GM19397 (cell line): Measurements from ENCODE around the gene AFM.

ENCODE experiments used
- ATAC-seq: cut with Tn5 transposase; IDR thresholded peaks from one replicate; pipeline ENCODE4 v1.9.1; 2021; ENCODE audit warnings: mild to moderate bottlenecking, moderate library complexity; ENCODE audit not compliant: unreplicated experiment

AFM gene

GRCh38 chr4:73448448-73449203 is 32.9 kb upstream of the AFM start:
- ATAC-seq: no peak

DNA sequence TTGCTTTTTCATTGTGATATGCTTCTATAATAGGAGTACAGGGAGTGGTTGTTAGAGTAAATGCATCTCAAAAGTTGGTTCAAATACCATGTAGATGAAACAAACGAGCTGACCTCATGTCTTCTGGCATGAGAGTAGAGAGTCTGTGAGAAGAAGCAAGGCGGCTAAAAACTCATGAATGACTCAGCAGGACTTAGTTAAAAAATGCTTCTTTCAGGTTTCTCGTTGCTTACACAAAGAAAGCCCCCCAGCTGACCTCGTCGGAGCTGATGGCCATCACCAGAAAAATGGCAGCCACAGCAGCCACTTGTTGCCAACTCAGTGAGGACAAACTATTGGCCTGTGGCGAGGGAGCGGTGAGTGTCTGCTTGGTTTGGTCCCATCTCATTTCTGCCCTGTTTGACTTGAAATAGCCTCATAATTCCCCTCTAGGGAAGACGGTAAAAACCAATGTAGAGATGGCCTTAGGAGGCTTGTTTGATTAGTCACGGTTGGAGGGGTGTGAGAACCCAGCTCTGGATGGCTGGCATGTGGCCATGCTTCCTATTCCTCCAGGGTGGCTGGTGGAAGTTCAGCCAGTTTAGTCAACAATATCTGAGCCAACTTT is 31.0 kb upstream of the AFM start:
- ATAC-seq: no peak

DNA sequence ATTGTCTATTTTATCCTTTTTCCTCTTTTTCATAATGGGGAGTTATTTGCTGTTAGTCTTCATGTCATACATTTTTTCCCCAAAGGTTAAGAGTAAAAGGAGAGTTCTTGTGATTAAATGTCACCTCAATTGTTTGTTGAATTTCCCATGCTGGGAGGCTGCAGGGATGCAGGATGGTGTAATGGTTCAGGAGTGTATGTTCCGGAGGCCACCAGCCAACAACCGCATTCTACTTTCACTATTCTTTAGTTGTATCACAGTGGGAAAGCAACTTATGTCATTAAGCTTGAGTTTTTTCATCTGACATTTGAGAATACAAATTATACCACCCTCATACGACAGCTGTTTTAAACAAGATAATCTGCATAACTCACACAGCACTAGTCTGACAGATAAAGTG is 30.1 kb upstream of the AFM start:
- ATAC-seq: no peak

GRCh38 chr4:73451981-73452747 is 29.4 kb upstream of the AFM start:
- no peak for ATAC-seq

- ATAC-seq: no peak
Observed at GRCh38 chr4:73452953-73453700, 28.4 kb upstream of the AFM start.

GRCh38 chr4:73453701-73454005 is 27.9 kb upstream of the AFM start:
- ATAC-seq: no peak

GRCh38 chr4:73454920-73455319 is 26.6 kb upstream of the AFM start:
- no peak for ATAC-seq

DNA sequence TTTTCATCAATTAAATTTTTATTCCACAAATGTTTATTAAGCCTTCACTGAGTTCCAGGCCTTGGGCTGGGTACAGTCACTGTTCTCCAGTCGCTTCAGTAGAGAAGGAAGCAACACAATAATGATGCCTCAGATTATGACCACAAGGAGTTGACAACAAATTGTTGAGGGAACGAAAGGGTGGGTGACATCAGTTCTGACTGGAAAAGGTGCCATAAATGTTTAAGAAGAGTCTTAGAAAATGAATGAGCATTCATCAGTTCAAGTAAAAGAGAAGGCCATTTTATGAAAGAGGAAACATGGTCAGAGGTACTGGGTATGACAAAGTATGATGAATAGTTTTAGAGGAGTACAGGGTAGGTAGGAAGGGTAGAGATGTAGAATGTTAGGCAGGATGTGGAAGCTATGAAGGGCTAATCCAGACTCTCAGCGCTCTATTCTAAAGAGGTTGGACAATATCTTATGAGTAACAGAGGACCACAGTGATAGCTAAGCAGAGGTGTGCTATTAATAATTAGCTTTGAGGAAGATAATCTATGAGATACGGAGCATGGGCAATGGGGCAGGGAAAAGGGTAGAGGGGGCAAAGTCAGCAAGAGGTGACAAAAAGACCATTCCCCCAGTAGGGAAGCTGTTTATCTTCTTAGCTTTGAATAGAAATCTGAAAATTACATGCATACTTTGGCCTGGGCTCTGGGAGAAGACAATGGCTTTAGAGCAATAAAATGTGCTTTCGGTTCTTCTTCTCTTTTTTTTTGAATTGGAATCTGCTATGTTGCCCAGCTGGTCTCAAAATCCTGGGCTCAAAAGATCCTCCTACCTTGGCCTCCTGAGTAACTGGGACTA is 25.1 kb upstream of the AFM start:
- ATAC-seq: no peak

- no peak for ATAC-seq
Observed at GRCh38 chr4:73458184-73459047, 23.1 kb upstream of the AFM start.

DNA sequence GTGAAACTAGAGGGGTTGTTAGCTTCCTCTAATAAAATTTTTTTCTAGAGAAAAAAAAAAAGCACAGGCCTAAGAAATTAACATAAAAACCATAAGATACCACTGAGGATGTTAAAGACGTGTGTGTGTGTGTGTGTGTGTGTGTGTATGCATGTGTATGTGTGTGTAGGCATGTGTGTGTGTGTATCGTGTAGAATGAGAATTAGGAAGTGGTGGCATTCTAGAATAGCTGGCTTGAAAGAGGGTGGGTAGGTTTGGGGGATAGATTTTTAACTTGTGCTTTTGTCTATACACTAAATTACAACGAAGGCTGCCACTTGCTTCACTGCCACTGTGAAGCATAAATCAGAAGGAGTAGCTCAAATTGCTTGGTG is 22.5 kb upstream of the AFM start:
- no peak for ATAC-seq

GRCh38 chr4:73460913-73461522 is 20.5 kb upstream of the AFM start:
- ATAC-seq: no peak

DNA sequence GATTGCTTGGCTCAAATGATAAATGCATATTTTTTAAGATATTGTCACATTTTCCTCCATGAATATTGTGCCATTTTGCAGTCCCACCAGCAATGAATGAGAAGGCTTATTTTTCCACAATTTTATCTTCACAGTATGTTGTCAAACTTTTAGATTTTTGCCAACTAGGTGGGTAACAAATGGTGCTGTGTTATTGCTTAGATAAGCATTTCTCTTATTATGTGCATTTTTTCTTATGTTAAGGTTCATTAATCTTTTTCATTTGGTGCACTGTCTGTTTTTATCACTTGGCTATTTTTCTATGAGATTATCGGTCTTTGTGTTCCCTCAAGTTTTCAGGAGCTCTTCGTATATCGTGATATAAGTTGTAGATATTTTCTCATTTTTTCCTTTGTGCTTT is 13.4 kb upstream of the AFM start:
- no peak for ATAC-seq

DNA sequence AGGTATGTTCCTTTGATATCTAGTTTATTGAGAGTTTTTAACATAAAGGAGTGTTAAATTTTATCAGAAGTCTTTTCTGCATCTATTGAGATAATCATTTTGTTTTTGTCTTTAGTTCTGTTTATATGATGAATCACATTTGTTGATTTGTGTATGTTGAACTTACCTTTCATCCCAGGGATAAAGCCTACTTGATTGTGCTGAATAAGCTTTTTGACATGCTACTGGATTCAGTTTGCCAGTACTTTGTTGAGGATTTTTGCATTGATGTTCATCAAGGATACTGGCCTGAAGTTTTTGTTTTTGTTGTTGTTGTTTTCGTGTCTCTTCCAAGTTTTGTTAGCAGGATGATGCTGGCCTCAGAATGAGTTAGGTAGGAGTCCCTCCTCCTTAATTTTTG is 10.8 kb upstream of the AFM start:
- no peak for ATAC-seq

DNA sequence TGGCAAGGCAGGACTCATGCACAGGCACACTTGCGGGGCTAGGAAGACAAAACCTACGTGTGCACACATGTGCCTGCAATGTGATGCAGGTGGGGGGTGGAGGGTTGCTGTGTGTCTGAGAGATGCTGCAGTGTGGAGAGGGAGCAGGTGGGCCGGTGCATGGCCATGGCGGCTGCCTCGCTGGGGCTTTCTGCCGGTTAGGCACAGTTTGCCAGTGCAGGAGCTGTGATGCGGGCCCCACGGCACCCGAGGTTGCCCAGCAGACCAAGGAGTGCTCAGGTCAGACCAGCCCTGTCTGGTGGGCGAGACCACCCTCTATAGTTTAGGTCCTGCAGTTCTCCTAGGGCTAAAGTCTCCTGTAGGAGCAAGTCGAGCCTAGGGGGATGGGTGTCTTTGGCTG is 4.4 kb upstream of the AFM start:
- no peak for ATAC-seq

DNA sequence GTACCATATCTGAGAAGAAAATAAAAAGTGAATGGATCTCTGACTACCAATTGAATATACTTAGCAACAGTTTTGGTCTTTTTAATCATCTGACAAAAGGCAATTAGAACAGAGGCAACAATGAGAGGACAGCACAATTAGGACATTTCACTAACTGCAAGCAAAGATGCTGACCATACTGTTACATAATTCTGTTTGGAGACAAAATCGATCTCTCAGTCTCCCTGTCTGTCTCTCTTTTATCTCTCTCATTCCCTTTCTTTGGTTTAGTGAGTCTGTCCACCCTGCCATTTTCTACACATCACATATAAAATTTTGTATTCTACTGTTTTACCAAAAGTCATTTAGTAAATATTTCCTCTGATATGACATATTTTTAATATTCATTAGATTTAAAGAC is 2.2 kb upstream of the AFM start:
- ATAC-seq: no peak

DNA sequence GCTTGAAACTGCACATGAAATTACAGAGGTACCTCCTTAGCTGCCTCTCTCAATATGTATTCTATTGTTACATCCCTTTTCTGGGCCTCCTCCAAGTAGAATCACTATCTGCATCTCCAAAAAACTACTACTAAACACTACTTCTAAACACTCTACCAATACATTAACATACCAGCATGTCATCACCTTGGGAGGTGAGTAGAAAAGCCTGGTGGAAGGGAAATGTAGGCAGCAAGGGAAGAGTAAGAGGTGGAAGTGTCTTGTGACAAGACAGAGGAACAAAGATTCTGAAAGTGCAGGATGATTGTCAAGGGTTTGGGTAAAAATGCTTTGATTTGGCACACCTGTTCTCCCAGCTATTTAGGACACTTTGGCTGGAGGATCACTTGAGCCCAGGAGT is 3.5 kb downstream of the AFM start:
- ATAC-seq: no peak

- ATAC-seq: no peak
Observed at GRCh38 chr4:73485596-73485995, 4.1 kb downstream of the AFM start.

GRCh38 chr4:73486497-73486896 is 5.0 kb downstream of the AFM start:
- no peak for ATAC-seq

GRCh38 chr4:73487233-73487632 is 5.7 kb downstream of the AFM start:
- no peak for ATAC-seq
